GM12865 (cell line): ENCODE data around the gene GRAMD1A.

Experiments used
- DNase-seq: peaks from one replicate; pipeline ENCODE4 v3.0.0; 2010; ENCODE audit warnings: low read depth
- H3K4me3 ChIP-seq: 2 replicates; pipeline ENCODE4 v1.5.1; 2011; ENCODE audit warnings: mild to moderate bottlenecking, low read depth, low read length, control low read depth
- TF ChIP-seq, protein P1 (sequence below): IDR thresholded peaks from 2 replicates; pipeline ENCODE4 v1.5.1; 2011; ENCODE audit warnings: low read length, control low read depth, low read depth, inconsistent platforms; ENCODE audit not compliant: insufficient read depth; ENCODE audit errors: missing control alignments

Gene GRAMD1A

DNA sequence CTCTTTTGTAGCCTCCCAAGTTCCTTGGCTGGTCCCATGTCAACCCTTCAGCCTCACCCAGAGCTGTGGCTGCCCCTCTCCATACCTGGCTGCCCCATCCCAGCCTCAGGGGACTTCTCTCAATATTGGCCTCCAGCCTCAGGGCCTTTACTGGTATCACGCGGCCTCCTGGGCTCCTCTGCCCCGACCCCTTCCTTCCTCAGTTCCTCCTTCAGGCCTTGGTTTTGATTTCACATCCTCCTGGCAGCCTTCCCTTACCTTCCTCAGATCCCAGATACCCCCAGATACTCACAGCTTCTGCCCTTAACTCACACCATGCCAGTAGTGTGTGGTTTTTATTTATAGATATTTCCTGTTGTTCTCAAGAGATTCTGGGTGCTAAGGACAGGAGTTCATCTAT, 17.4 kb downstream of the GRAMD1A start:
- no peak overlapping the region for H3K4me3 ChIP-seq
- TF ChIP-seq, protein P1, sequence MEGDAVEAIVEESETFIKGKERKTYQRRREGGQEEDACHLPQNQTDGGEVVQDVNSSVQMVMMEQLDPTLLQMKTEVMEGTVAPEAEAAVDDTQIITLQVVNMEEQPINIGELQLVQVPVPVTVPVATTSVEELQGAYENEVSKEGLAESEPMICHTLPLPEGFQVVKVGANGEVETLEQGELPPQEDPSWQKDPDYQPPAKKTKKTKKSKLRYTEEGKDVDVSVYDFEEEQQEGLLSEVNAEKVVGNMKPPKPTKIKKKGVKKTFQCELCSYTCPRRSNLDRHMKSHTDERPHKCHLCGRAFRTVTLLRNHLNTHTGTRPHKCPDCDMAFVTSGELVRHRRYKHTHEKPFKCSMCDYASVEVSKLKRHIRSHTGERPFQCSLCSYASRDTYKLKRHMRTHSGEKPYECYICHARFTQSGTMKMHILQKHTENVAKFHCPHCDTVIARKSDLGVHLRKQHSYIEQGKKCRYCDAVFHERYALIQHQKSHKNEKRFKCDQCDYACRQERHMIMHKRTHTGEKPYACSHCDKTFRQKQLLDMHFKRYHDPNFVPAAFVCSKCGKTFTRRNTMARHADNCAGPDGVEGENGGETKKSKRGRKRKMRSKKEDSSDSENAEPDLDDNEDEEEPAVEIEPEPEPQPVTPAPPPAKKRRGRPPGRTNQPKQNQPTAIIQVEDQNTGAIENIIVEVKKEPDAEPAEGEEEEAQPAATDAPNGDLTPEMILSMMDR, result no peak
- no peak for DNase-seq

DNA sequence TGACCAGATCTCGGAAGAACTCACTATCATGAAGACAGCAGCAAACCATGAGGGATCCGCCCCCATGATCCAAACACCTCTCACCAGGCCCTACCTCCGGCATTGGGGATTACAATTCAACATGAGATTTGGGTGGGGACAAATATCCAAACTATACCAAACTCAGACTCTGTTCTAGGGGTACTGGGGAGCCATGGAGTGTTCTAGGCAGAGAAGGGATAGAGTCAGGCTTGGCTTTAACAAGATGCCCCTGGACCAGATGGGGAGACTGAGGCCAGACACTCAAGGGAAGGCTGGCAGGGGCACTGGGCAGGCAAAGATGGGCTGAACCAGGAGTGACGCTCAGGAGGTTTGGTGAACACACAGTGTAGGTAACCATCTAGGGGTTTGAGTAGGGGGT, 18.3 kb downstream of the GRAMD1A start:
- H3K4me3 ChIP-seq, result no peak overlapping the region
- TF ChIP-seq, protein P1, result no peak
- no peak for DNase-seq

DNA sequence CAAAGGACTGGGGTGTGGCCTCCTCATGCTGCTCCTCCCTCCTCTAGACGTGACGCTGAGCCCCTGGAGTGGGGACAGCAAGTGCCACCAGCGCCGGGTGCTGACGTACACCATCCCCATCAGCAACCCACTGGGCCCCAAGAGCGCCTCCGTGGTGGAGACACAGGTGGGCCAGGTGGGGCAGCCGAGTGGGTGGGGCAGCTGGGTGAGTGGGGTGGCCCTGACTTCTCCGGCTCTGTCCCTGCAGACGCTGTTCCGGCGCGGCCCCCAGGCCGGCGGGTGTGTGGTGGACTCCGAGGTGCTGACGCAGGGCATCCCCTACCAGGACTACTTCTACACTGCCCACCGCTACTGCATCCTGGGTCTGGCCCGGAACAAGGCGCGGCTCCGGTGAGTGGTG, 19.0 kb downstream of the GRAMD1A start:
- H3K4me3 ChIP-seq, result no peak overlapping the region
- no peak for DNase-seq
- TF ChIP-seq, protein P1, result no peak

DNA sequence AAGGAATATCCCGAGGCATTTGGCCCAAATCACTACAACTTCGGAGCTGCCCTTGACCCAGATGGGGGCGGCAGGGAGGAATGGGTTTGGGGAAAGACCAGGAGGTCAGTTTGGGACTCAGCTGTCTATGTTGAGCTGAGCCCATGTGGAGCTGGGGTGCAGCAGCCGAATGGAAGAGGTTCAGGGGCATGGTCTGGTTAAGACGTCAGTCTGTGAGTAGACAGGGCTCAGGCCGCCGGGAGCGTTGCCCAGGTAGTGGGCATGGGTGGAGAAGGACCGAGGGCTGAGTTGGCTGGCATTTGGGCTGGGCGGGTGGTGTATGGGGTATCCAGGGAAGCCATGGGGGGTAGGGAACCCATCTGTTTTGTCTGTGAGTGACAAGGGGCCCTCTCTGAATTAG, 20.9 kb downstream of the GRAMD1A start:
- no peak for DNase-seq

GRCh38 chr19:35021596-35021995, 21.5 kb downstream of the GRAMD1A start:
- H3K4me3 ChIP-seq, result no peak overlapping the region
- DNase-seq, result no peak
- TF ChIP-seq, protein P1, result no peak

More for the DNA sequence above, 20.9 kb downstream of the GRAMD1A start:
- TF ChIP-seq, protein P1, result no peak
- H3K4me3 ChIP-seq, result no peak overlapping the region

DNA sequence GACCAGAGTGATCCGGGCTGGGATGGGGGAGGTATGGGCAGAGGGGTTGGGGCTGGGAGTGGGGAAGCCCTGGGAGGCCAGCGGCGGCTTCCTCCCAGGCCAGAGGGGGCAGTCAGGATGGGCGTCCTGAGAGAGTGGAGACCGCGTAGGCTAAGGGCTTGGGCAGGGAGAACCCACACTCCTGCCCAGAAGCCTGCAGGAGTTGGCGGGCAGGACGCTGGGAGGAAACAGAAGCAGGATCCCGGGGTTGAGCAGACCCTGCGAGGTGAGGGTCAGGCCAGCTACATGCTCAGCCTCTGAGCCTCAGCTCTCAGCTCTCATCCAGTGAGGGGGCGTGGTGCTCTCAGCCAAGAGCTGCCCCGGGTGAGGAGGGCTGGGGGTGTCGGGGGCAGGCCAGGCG, 22.3 kb downstream of the GRAMD1A start:
- no peak for DNase-seq
- TF ChIP-seq, protein P1, result no peak
- H3K4me3 ChIP-seq, result no peak overlapping the region

DNA sequence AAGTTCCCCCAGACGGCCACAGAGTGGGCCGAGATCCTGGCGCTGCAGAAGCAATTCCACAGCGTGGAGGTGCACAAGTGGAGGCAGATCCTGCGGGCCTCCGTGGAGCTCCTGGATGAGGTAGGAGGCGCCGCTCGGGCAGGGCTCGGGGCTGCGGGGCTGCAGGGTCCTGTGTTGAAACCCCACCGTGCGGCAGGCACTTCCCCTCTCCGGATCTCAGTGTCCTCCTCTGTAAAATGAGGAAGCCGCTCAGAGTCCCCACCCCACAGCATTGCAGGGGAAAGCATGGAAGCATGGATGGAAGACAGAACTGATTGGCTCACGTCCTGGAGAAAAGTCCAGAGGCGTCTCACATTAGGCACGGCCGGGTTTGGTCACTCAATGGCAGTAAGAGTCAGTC, 23.3 kb downstream of the GRAMD1A start:
- H3K4me3 ChIP-seq, result no peak overlapping the region

More for the DNA sequence above, 23.3 kb downstream of the GRAMD1A start:
- DNase-seq, result no peak
- TF ChIP-seq, protein P1, result no peak
